ENCODE measurements around the gene AK8.

AK8 gene

GRCh38 chr9:132877824-132878694 lies at the start of gene AK8:
AK8 (minus strand) TSS chr9:132878284; CDS start chr9:132878255, 29 bp downstream.
- peak; percentile 93 for DNase-seq (ENCODE audit: insufficient read length, low spot score)
- no peak for FAIRE-seq
- no peak for TF ChIP-seq CTCF (IDR thresholded peaks at IDR 0.05; ENCODE audit: insufficient read depth, missing control alignments)

- FAIRE-seq (no peak), DNase-seq (ENCODE audit: insufficient read length, low spot score) (no peak)
- TF ChIP-seq CTCF (IDR thresholded peaks at IDR 0.05; ENCODE audit: insufficient read depth, missing control alignments): no peak
Observed at GRCh38 chr9:132927704-132928103, 49.6 kb upstream of the AK8 start.

GRCh38 chr9:132923346-132923902 lies 45.3 kb upstream of the AK8 start:
- no peak for FAIRE-seq
- TF ChIP-seq CTCF (IDR thresholded peaks at IDR 0.05; ENCODE audit: insufficient read depth, missing control alignments): no peak
- no peak for DNase-seq (ENCODE audit: insufficient read length, low spot score)

- DNase-seq (ENCODE audit: insufficient read length, low spot score) (no peak), FAIRE-seq (no peak)
- no peak for TF ChIP-seq CTCF (IDR thresholded peaks at IDR 0.05; ENCODE audit: insufficient read depth, missing control alignments)
Observed at GRCh38 chr9:132919614-132920268, 41.7 kb upstream of the AK8 start.

GRCh38 chr9:132914924-132915323 lies 36.8 kb upstream of the AK8 start:
- DNase-seq (ENCODE audit: insufficient read length, low spot score) (no peak), FAIRE-seq (no peak)
- no peak for TF ChIP-seq CTCF (IDR thresholded peaks at IDR 0.05; ENCODE audit: insufficient read depth, missing control alignments)

GRCh38 chr9:132912131-132912530 lies 34.0 kb upstream of the AK8 start:
- FAIRE-seq (no peak), DNase-seq (ENCODE audit: insufficient read length, low spot score) (no peak)
- TF ChIP-seq CTCF (IDR thresholded peaks at IDR 0.05; ENCODE audit: insufficient read depth, missing control alignments): no peak

All from D721Med (cell line).